Panc1 (cell line): ENCODE results near the gene CARMIL1. TPM values are rescaled to one million over a fixed set of nuclear protein-coding genes. Genes with fewer than 3 reads are reported as not detected.

Source experiments
- ATAC-seq: fragments of 200-7000 bp; cut with Tn5 transposase; 2 replicates; pipeline ENCODE4 v1.9.1; 2020; ENCODE audit warnings: mild to moderate bottlenecking, moderate library complexity
- BruUV-seq: library from RNA; stranded (reverse); fragments of 400-500 nt; replicated peaks from 2 replicates; lab custom pipeline; 2021; lab: Mats Ljungman, UMichigan
- CTCF ChIA-PET: fragments of 300-600 bp; sonication (Branson Sonifier 250); formaldehyde crosslinking; loops from one replicate; lab custom pipeline; 2022; ENCODE audit warnings: antibody characterized with exemption; lab: Charles Lee
- POLR2A ChIA-PET: fragments of 300-600 bp; sonication (Branson Sonifier 250); formaldehyde crosslinking; loops from one replicate; lab custom pipeline; 2022; ENCODE audit warnings: antibody characterized with exemption; lab: Charles Lee
- DNase-seq: peaks from one replicate; pipeline ENCODE4 v3.0.0-alpha.2; 2010; ENCODE audit warnings: low read depth, low spot score
- H3K27ac ChIP-seq: 2 replicates; pipeline ENCODE4 v1.5.1; 2011; ENCODE audit warnings: mild to moderate bottlenecking, low read length, inconsistent platforms
- H3K27me3 ChIP-seq: fragments of 200-500 bp; sonication (Bioruptor generic); 2 replicates; pipeline ENCODE4 v1.6.0; 2014; ENCODE audit warnings: low read length, inconsistent platforms; ENCODE audit not compliant: control insufficient read depth, insufficient read depth
- H3K36me3 ChIP-seq: fragments of 200-500 bp; sonication (Bioruptor generic); 2 replicates; pipeline ENCODE4 v1.5.1; 2014; ENCODE audit warnings: inconsistent platforms, mild to moderate bottlenecking, low read length, moderate library complexity; ENCODE audit not compliant: control insufficient read depth, insufficient read depth
- H3K4me1 ChIP-seq: 2 replicates; pipeline ENCODE4 v1.5.1; 2011; ENCODE audit warnings: inconsistent platforms, mild to moderate bottlenecking, low read length, moderate library complexity; ENCODE audit not compliant: control insufficient read depth, insufficient read depth
- H3K4me3 ChIP-seq, 2 experiments: 2 replicates each; pipeline ENCODE4 v1.5.1; 2011 to 2012; ENCODE audit warnings: low read depth in 2 of 2, low read length in 2 of 2, mild to moderate bottlenecking in 2 of 2, inconsistent platforms in 1 of 2, moderate library complexity in 1 of 2
- H3K9me3 ChIP-seq: fragments of 200-500 bp; sonication (Bioruptor generic); 2 replicates; pipeline ENCODE4 v1.5.1; 2014; ENCODE audit warnings: low read depth, mild to moderate bottlenecking, inconsistent platforms, low read length, moderate library complexity; ENCODE audit not compliant: control insufficient read depth, insufficient read depth
- CTCF ChIP-seq: fragments of 450-650 bp; IDR thresholded peaks from 2 replicates; pipeline ENCODE4 v1.5.1; 2017; ENCODE audit warnings: mild to moderate bottlenecking
- POLR2AphosphoS5 ChIP-seq: IDR thresholded peaks from 2 replicates; pipeline ENCODE4 v1.6.1; 2012; ENCODE audit warnings: mild to moderate bottlenecking, low read depth, low read length, moderate library complexity
- REST ChIP-seq, 2 experiments: IDR thresholded peaks; 2 replicates each; pipeline ENCODE4 v1.6.1; 2011 to 2012; ENCODE audit warnings: low read depth in 2 of 2, control low read depth in 1 of 2, low read length in 1 of 2, mild to moderate bottlenecking in 1 of 2, moderate library complexity in 1 of 2; ENCODE audit not compliant: insufficient read depth in 1 of 2
- SIN3A ChIP-seq: IDR thresholded peaks from 2 replicates; pipeline ENCODE4 v1.6.1; 2012; ENCODE audit warnings: low read depth, mild to moderate bottlenecking, low read length, moderate library complexity, borderline replicate concordance; ENCODE audit not compliant: insufficient read depth
- TCF7L2 ChIP-seq: IDR thresholded peaks from 2 replicates; pipeline ENCODE4 v1.6.1; 2011; ENCODE audit warnings: mild to moderate bottlenecking, low read depth, low read length, inconsistent platforms
- in situ Hi-C: cut with HindIII; loops from 2 replicates; pipeline ENCODE4 v1.10.0; 2016; ENCODE audit warnings: low sequenced_read_pairs, low pct_unique_long_range_greater_than_20kb
- intact Hi-C: fragments of 100-400 bp; cut with micrococcal nuclease; formaldehyde crosslinking; loops from one replicate; pipeline ENCODE4 v1.10.0; 2022; ENCODE audit not compliant: unreplicated experiment
- total RNA-seq: library from RNA; stranded (reverse); gene quantifications from one replicate; pipeline ENCODE4 v1.2.1, GENCODE V29; 2021; ENCODE audit not compliant: unreplicated experiment

CARMIL1 gene
- total RNA-seq, 1 experiment from 2014 or later = 4.0 TPM

- TF ChIP-seq TCF7L2 = no peak
- no peak for TF ChIP-seq SIN3A
- no peak for TF ChIP-seq CTCF
- no peak for TF ChIP-seq REST (IDR thresholded peaks at IDR 0.05; ENCODE audit: insufficient read depth in 1 of 2, low read depth in 2 of 2, low read length in 1 of 2)
- no peak for TF ChIP-seq POLR2AphosphoS5
- H3K36me3 ChIP-seq = no peaks in the 10 kb centered on the region
- intact Hi-C loops = no loop called here
Measured at GRCh38 chr6:25237579-25237978, 41.6 kb upstream of the CARMIL1 start.

GRCh38 chr6:25239059-25239458, 40.1 kb upstream of the CARMIL1 start:
- in situ Hi-C loops = no loop called here
- no peak for ATAC-seq
- intact Hi-C loops = no loop called here
- POLR2A ChIA-PET = no interaction called here
- no peaks in the 10 kb centered on the region for H3K27me3 ChIP-seq
- no peak overlapping the region for H3K4me3 ChIP-seq
- no peak for TF ChIP-seq POLR2AphosphoS5
- TF ChIP-seq REST (IDR thresholded peaks at IDR 0.05; ENCODE audit: insufficient read depth in 1 of 2, low read depth in 2 of 2, low read length in 1 of 2) = no peak
- TF ChIP-seq CTCF = no peak
- no peak for TF ChIP-seq TCF7L2
- TF ChIP-seq SIN3A = no peak
- H3K9me3 ChIP-seq = no peaks in the 10 kb centered on the region
- CTCF ChIA-PET = no interaction called here
- BruUV-seq = no TSS peak
- no peaks in the 10 kb centered on the region for H3K36me3 ChIP-seq
- H3K27ac ChIP-seq = no peak overlapping the region
- H3K4me1 ChIP-seq = no peaks in the 10 kb centered on the region
- DNase-seq = no peak

More at GRCh38 chr6:25237579-25237978, 41.6 kb upstream of the CARMIL1 start:
- ATAC-seq (no peak), DNase-seq (no peak)
- no TSS peak for BruUV-seq
- 0 out of 2 replicates have a peak, but pooled peaks cover 2% of the 10 kb centered on the region for H3K27me3 ChIP-seq
- in situ Hi-C loops = no loop called here
- H3K27ac ChIP-seq = no peak overlapping the region
- H3K4me3 ChIP-seq = no peak overlapping the region
- ChIA-PET POLR2A (no interaction called here), CTCF (no interaction called here)
- H3K9me3 ChIP-seq = no peaks in the 10 kb centered on the region
- H3K4me1 ChIP-seq = no peaks in the 10 kb centered on the region
